ENCODE results near the gene POM121L2. TPM values are rescaled to one million over a fixed set of nuclear protein-coding genes. Genes with fewer than 3 reads are reported as not detected.

The POM121L2 gene
- total and polyA plus RNA-seq, 9 of the 15 experiments (the other 6 are each of a cell fraction or from before 2014, with no cell fraction given) = 0.23 to 0.45 TPM; not detected in 7

- WGBS (ENCODE audit: insufficient coverage, low coverage, missing lambda C conversion rate) = 2% methylated on average over 22 of the region's 22 CpGs
- in situ Hi-C loops (cut with MboI) (no loop called here), intact Hi-C loops (cut with micrococcal nuclease) (loop anchor here (2.0 to 10.0 kb wide), 6 partner anchors 35 to 387 kb away; no protein-coding TSS in a partner anchor)
- Histone ChIP-seq H3K9me1 (ENCODE audit: control insufficient read depth, insufficient read depth, low read length) (no peaks in the 10 kb centered on the region), H3K4me3 (peak overlapping the region; percentile 67), H3K9me3 (replicated peaks; ENCODE audit: control insufficient read depth, insufficient read depth, low read depth, low read length) (no peaks in the 10 kb centered on the region), H3K36me3 (ENCODE audit: control insufficient read depth, insufficient read depth, low read length) (no peaks in the 10 kb centered on the region), H2AFZ (ENCODE audit: low read depth, low read length) (peak overlapping the region; percentile 97), H3K4me2 (ENCODE audit: insufficient read depth, low read length) (peak overlapping the region; percentile 87), H3K4me1 (replicated peaks in 1 of 2; ENCODE audit: control insufficient read depth in 2 of 2, insufficient read depth in 2 of 2, low read length in 2 of 2) (peaks cover 0 to 7% of the 10 kb centered on the region in 2 experiments; a peak in 2 of 5 replicates), H3K27ac (ENCODE audit: extremely low read depth, low read depth, low read length) (peak overlapping the region; percentile 79), H4K20me1 (replicated peaks; ENCODE audit: control insufficient read depth, insufficient read depth, low read length) (no peaks in the 10 kb centered on the region), H3K79me2 (ENCODE audit: control insufficient read depth, insufficient read depth, low read length) (no peaks in the 10 kb centered on the region), H3K27me3 (ENCODE audit: control insufficient read depth in 2 of 2, insufficient read depth in 2 of 2, low read length in 2 of 2) (no peaks in the 10 kb centered on the region), H3K9ac (ENCODE audit: insufficient read depth in 1 of 2, low read depth in 2 of 2, low read length in 2 of 2) (peak overlapping the region; percentile 74 to 77; a peak in 3 of 4 replicates)
- ATAC-seq = peak; percentile 68
- DNase-seq (ENCODE audit: extremely low read depth in 1 of 4, low spot score in 3 of 4) = peak; percentile 63 to 94 (median 76)
- ChIA-PET POLR2A (interaction anchor here (0.7 to 1.9 kb wide), 7 partner anchors 9 to 365 kb away, joined by 3 to 8 read pairs (median 4); partner anchors contain the start of gene ZNF184), CTCF (ENCODE audit: low intra/inter-chr PET ratio) (interaction anchor here (0.7 kb wide), 1 partner anchor 93 kb away, joined by 3 read pairs; no protein-coding TSS in a partner anchor)
- BruUV-seq (replicated peaks) = TSS peak; percentile 38
- FAIRE-seq = peak; percentile 67
- TF ChIP-seq ESRRB (CRISPR knock-in tag; IDR thresholded peaks at IDR 0.05; ENCODE audit: borderline replicate concordance) (no peak), ZFP36 (IDR thresholded peaks at IDR 0.05; ENCODE audit: low read depth, low read length, partially characterized antibody) (peak; percentile 19), NCOA6 (IDR thresholded peaks at IDR 0.05) (no peak), NFIC (IDR thresholded peaks at IDR 0.05) (peak; percentile 78), ARID2 (IDR thresholded peaks at IDR 0.05) (no peak), SMARCE1 (IDR thresholded peaks at IDR 0.05) (peak; percentile 8; the same call in 1 of the 2 replicates), HDAC8 (tag; IDR thresholded peaks at IDR 0.05) (no peak), RCOR1 (IDR thresholded peaks at IDR 0.05; ENCODE audit: borderline replicate concordance in 1 of 2, low read depth in 2 of 2, low read length in 2 of 2) (peak in 1 of 2 experiments; percentile 70; a peak in 1 of 4 replicates), ZNF707 (CRISPR knock-in tag; conservative IDR thresholded peaks at IDR 0.05) (no peak; the same call in 1 of the 2 replicates), ZKSCAN1 (IDR thresholded peaks at IDR 0.05; ENCODE audit: low read depth, low read length) (no peak; the same call in 1 of the 2 replicates), THAP7 (CRISPR knock-in tag; IDR thresholded peaks at IDR 0.05) (no peak), POLR2H (tag; IDR thresholded peaks at IDR 0.05; ENCODE audit: low read depth) (peak; percentile 100), LARP7 (IDR thresholded peaks at IDR 0.05) (0 out of 2 replicates have a peak, but pooled peaks have one; percentile 28), RBM14 (IDR thresholded peaks at IDR 0.05; ENCODE audit: borderline replicate concordance, insufficient read depth, low read depth, low read length) (no peak), BCOR (IDR thresholded peaks at IDR 0.05) (peak; percentile 78), E2F8 (IDR thresholded peaks at IDR 0.05; ENCODE audit: low read depth, partially characterized antibody) (no peak), SREBF1 (IDR thresholded peaks at IDR 0.05; ENCODE audit: borderline replicate concordance, low read depth, low read length) (no peak), DACH1 (IDR thresholded peaks at IDR 0.05; ENCODE audit: partially characterized antibody) (no peak), TOE1 (IDR thresholded peaks at IDR 0.05; ENCODE audit: borderline replicate concordance) (peak; percentile 49; the same call in 1 of the 2 replicates), TOE1 (CRISPR knock-in tag; IDR thresholded peaks at IDR 0.05; ENCODE audit: borderline replicate concordance, low read depth) (no peak)
These were observed 14.0 kb downstream of the POM121L2 start for GRCh38 chr6:27297857-27298730.
